Measurements from ENCODE around the gene SINHCAF.
"Not testable (repeated sequence)": the region's sequence is repeated elsewhere in the genome, so short reads cannot be mapped to it uniquely, and the experiment has no call there.

Gene SINHCAF

GRCh38 chr12:31278832-31279231 is 47.1 kb downstream of the SINHCAF start:
- TF ChIP-seq CTCF (IDR thresholded peaks at IDR 0.05; ENCODE audit: low read depth, low read length), result no peak
- Histone ChIP-seq H3K36me3 (peaks cover 45% of the 10 kb centered on the region), H3K27ac (no peak overlapping the region), H3K4me3 (ENCODE audit: low read depth, low read length) (no peak overlapping the region), H3K27me3 (ENCODE audit: insufficient read depth, low read depth, severe bottlenecking) (no peaks in the 10 kb centered on the region), H3K9me3 (ENCODE audit: severe bottlenecking) (no peaks in the 10 kb centered on the region)
- DNase-seq, result no peak

GRCh38 chr12:31278424-31278823 is 47.5 kb downstream of the SINHCAF start:
- no peak for DNase-seq
- H3K9me3 ChIP-seq (ENCODE audit: severe bottlenecking), result no peaks in the 10 kb centered on the region
- H3K27ac ChIP-seq, result no peak overlapping the region
- TF ChIP-seq CTCF (IDR thresholded peaks at IDR 0.05; ENCODE audit: low read depth, low read length), result no peak
- no peaks in the 10 kb centered on the region for H3K27me3 ChIP-seq (ENCODE audit: insufficient read depth, low read depth, severe bottlenecking)
- peaks cover 41% of the 10 kb centered on the region for H3K36me3 ChIP-seq
- H3K4me3 ChIP-seq (ENCODE audit: low read depth, low read length), result no peak overlapping the region

DNA sequence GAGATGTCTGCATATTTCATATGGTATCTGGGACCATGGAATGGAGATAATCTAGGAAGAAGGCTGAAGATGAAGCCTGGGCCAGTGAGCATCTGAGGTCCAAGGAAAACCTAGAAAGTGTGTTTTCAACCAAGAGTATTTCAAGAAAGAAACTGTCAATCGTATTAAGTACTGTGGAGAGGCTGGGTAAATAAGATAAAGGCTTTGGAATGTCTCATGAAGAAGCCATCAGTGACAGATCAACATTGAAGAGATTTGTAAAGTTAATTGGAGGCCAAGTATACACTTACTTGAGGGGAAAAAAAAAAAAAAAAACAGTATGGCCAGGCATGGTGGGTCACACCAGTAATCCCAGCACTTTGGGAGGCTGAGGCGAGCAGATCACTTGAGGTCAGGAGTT is 48.9 kb downstream of the SINHCAF start:
- Histone ChIP-seq H3K27me3 (ENCODE audit: insufficient read depth, low read depth, severe bottlenecking) (no peaks in the 10 kb centered on the region), H3K36me3 (peaks cover 32% of the 10 kb centered on the region), H3K27ac (no peak overlapping the region), H3K9me3 (ENCODE audit: severe bottlenecking) (no peaks in the 10 kb centered on the region), H3K4me3 (ENCODE audit: low read depth, low read length) (no peak overlapping the region)
- TF ChIP-seq CTCF (IDR thresholded peaks at IDR 0.05; ENCODE audit: low read depth, low read length), result no peak
- DNase-seq, result no peak

GRCh38 chr12:31275491-31275890 is 50.5 kb downstream of the SINHCAF start:
- H3K4me3 ChIP-seq (ENCODE audit: low read depth, low read length), result no peak overlapping the region
- no peak for TF ChIP-seq CTCF (IDR thresholded peaks at IDR 0.05; ENCODE audit: low read depth, low read length)
- no peak for DNase-seq
- H3K9me3 ChIP-seq (ENCODE audit: severe bottlenecking), result no peaks in the 10 kb centered on the region
- no peak overlapping the region for H3K27ac ChIP-seq
- H3K27me3 ChIP-seq (ENCODE audit: insufficient read depth, low read depth, severe bottlenecking), result no peaks in the 10 kb centered on the region
- H3K36me3 ChIP-seq, result peaks cover 32% of the 10 kb centered on the region

GRCh38 chr12:31274520-31275300 is 51.2 kb downstream of the SINHCAF start:
- no peaks in the 10 kb centered on the region for H3K27me3 ChIP-seq (ENCODE audit: insufficient read depth, low read depth, severe bottlenecking)
- TF ChIP-seq CTCF (IDR thresholded peaks at IDR 0.05; ENCODE audit: low read depth, low read length), result no peak

DNA sequence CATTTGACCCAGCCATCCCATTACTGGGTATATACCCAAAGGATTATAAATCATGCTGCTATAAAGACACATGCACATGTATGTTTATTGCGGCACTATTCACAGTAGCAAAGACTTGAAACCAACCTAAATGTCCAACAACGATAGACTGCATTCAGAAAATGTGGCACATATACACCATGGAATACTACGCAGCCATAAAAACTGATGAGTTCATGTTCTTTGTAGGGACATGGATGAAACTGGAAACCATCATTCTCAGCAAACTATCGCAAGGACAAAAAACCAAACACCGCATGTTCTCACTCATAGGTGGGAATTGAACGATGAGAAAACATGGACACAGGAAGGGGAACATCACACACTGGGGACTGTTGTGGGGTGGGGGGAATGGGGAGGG is 52.2 kb downstream of the SINHCAF start:
- H3K36me3 ChIP-seq, result peaks cover 19% of the 10 kb centered on the region
- not testable (repeated sequence) for H3K4me3 ChIP-seq (ENCODE audit: low read depth, low read length)

More at GRCh38 chr12:31274520-31275300, 51.2 kb downstream of the SINHCAF start:
- DNase-seq, result no peak
- no peaks in the 10 kb centered on the region for H3K9me3 ChIP-seq (ENCODE audit: severe bottlenecking)
- H3K4me3 ChIP-seq (ENCODE audit: low read depth, low read length), result no peak overlapping the region
- no peak overlapping the region for H3K27ac ChIP-seq
- peaks cover 26% of the 10 kb centered on the region for H3K36me3 ChIP-seq

More for the DNA sequence above, 52.2 kb downstream of the SINHCAF start:
- not testable (repeated sequence) for H3K9me3 ChIP-seq (ENCODE audit: severe bottlenecking); H3K27ac ChIP-seq; H3K27me3 ChIP-seq (ENCODE audit: insufficient read depth, low read depth, severe bottlenecking); DNase-seq

All from WERI-Rb-1 (cell line).